ENCODE results near the gene DCLK2. TPM values are rescaled to one million over a fixed set of nuclear protein-coding genes. Genes with fewer than 3 reads are reported as not detected.

DCLK2 gene
- polyA plus RNA-seq, 1 of the 3 experiments (the other 2 are of a cell fraction), result 10.1 TPM

GRCh38 chr4:150259861-150260567 lies 181.8 kb downstream of the DCLK2 start:
- Histone ChIP-seq H3K4me1 (ENCODE audit: control insufficient read depth in 1 of 2, insufficient read depth in 2 of 2, low read depth in 1 of 2, low read length in 1 of 2) (peaks cover 0 to 4% of the 10 kb centered on the region in 2 experiments; a peak in 1 of 4 replicates), H3K9ac (no peak overlapping the region), H3K27ac (ENCODE audit: low read depth in 2 of 2, low read length in 1 of 2) (no peak overlapping the region), H3K9me2 (no peaks in the 10 kb centered on the region), H3F3A (replicated peaks; ENCODE audit: insufficient read depth) (peaks cover 6% of the 10 kb centered on the region), H3K4me2 (no peak overlapping the region), H3K36me3 (replicated peaks in 1 of 2; ENCODE audit: control insufficient read depth in 1 of 2, insufficient read depth in 2 of 2, low read length in 1 of 2) (peaks cover 55 to 57% of the 10 kb centered on the region in 2 experiments), H3K9me3 (no peaks in the 10 kb centered on the region), H2AFZ (ENCODE audit: low read depth) (no peak overlapping the region), H4K20me1 (ENCODE audit: insufficient read depth) (no peaks in the 10 kb centered on the region), H3K79me2 (ENCODE audit: insufficient read depth) (no peaks in the 10 kb centered on the region), H3K4me3 (ENCODE audit: low read depth in 2 of 2, low read length in 1 of 2) (no peak overlapping the region), H3K27me3 (ENCODE audit: insufficient read depth) (no peaks in the 10 kb centered on the region)
- DNase-seq, result no peak
- WGBS (ENCODE audit: low lambda C conversion rate), result 94% methylated on average over 6 of the region's 8 CpGs
- ChIA-PET POLR2A (no interaction called here), CTCF (interaction anchor here (0.9 to 1.1 kb wide), 2 partner anchors 15 to 39 kb away, joined by 3 to 4 read pairs; no protein-coding TSS in a partner anchor)
- no peak for TF ChIP-seq RCOR1 (IDR thresholded peaks at IDR 0.05; ENCODE audit: low read length)
- TF ChIP-seq FOSL2 (IDR thresholded peaks at IDR 0.05; ENCODE audit: borderline replicate concordance, low read depth), result no peak
- TF ChIP-seq MXI1 (IDR thresholded peaks at IDR 0.05; ENCODE audit: low read depth, low read length), result no peak
- TF ChIP-seq POLR2AphosphoS5 (IDR thresholded peaks at IDR 0.05; ENCODE audit: low read depth, low read length), result no peak
- TF ChIP-seq RAD21 (IDR thresholded peaks at IDR 0.05; ENCODE audit: low read length), result no peak
- TF ChIP-seq CHD2 (IDR thresholded peaks at IDR 0.05; ENCODE audit: low read length, partially characterized antibody), result no peak
- no peak for TF ChIP-seq FOXJ3 (CRISPR knock-in tag; IDR thresholded peaks at IDR 0.05)
- no peak for TF ChIP-seq SMC3 (IDR thresholded peaks at IDR 0.05; ENCODE audit: low read depth, low read length)
- no peak for TF ChIP-seq NFIC (IDR thresholded peaks at IDR 0.05; ENCODE audit: borderline replicate concordance)
- TF ChIP-seq TEAD4 (IDR thresholded peaks at IDR 0.05; ENCODE audit: borderline replicate concordance, insufficient read depth), result no peak
- no peak for TF ChIP-seq EP300 (IDR thresholded peaks at IDR 0.05; ENCODE audit: borderline replicate concordance in 1 of 2, low read depth in 1 of 2, low read length in 1 of 2)
- TF ChIP-seq, protein P1, sequence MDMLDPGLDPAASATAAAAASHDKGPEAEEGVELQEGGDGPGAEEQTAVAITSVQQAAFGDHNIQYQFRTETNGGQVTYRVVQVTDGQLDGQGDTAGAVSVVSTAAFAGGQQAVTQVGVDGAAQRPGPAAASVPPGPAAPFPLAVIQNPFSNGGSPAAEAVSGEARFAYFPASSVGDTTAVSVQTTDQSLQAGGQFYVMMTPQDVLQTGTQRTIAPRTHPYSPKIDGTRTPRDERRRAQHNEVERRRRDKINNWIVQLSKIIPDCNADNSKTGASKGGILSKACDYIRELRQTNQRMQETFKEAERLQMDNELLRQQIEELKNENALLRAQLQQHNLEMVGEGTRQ (IDR thresholded peaks at IDR 0.05; ENCODE audit: borderline replicate concordance, low read depth, low read length), result no peak
- no peak for TF ChIP-seq REST (IDR thresholded peaks at IDR 0.05; ENCODE audit: low read depth, low read length)
- TF ChIP-seq GABPA (IDR thresholded peaks at IDR 0.05; ENCODE audit: low read depth), result no peak
- TF ChIP-seq MEF2A (IDR thresholded peaks at IDR 0.05; ENCODE audit: borderline replicate concordance, low read depth), result no peak

Data from SK-N-SH (cell line).